Neural progenitor cell (in vitro differentiated cells): Measurements from ENCODE around the gene AMBRA1.

Experiments used
- CTCF ChIP-seq: fragments of 200-600 bp; sonication (generic); IDR thresholded peaks from 2 replicates; pipeline ENCODE4 v1.5.1; 2017; ENCODE audit warnings: antibody characterized with exemption, mild to moderate bottlenecking
- EZH2 ChIP-seq: fragments of 200-600 bp; sonication (generic); IDR thresholded peaks from 2 replicates; pipeline ENCODE4 v1.6.1; 2017; ENCODE audit warnings: antibody characterized with exemption, mild to moderate bottlenecking, moderate library complexity
- EZH2phosphoT487 ChIP-seq: fragments of 200-600 bp; sonication (generic); IDR thresholded peaks from 2 replicates; pipeline ENCODE4 v1.6.1; 2017; ENCODE audit warnings: antibody characterized with exemption

DNA sequence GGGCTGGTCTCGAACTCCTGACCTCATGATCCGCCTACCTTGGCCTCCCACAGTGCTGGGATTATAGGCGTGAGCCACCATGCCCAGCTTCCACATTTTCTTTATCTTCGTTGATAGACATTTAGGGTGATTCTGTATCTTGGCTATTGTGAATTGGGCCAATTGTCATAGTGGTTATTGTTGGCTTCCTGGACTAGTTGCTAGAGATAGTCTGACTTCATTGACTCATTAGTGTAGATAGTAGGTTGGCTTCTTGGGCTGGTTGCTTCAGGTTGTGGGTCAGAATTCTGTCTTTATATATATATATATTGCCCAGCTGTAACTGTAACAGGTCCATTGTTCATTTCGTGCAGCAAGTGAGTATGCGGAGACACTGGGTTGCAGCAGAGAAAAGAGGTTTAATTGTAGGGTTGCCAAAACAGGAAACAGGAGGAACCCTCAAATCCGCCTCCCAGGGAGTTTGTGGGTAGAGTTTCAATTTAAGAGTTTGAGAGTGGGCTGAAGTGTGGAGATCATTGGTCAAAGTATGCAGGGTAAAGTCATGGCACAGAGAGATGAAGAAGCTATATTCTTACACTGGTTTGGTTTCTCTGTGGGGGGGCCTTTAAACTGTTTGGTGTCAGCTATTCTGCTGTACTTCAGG lies 45.5 kb upstream of the AMBRA1 start:
- TF ChIP-seq EZH2phosphoT487 (no peak), CTCF (no peak), EZH2 (no peak)
